Osteocyte (in vitro differentiated cells): ENCODE results near the gene ZFYVE21. TPM values are rescaled to one million over a fixed set of nuclear protein-coding genes. Genes with fewer than 3 reads are reported as not detected.

Source experiments
- DNase-seq: peaks from one replicate; pipeline ENCODE4 v3.0.0; 2021; ENCODE audit warnings: mixed read lengths; ENCODE audit not compliant: unreplicated experiment; ENCODE audit errors: extremely low spot score
- H3K27ac Mint-ChIP-seq: one replicate; pipeline ENCODE4 v1.8.0; 2021; ENCODE audit warnings: mild to moderate bottlenecking, mixed read lengths; ENCODE audit not compliant: unreplicated experiment
- H3K27me3 Mint-ChIP-seq: one replicate; pipeline ENCODE4 v1.8.0; 2021; ENCODE audit warnings: mixed read lengths; ENCODE audit not compliant: unreplicated experiment
- H3K36me3 Mint-ChIP-seq: one replicate; pipeline ENCODE4 v1.8.0; 2021; ENCODE audit warnings: mixed read lengths; ENCODE audit not compliant: unreplicated experiment
- H3K4me1 Mint-ChIP-seq: one replicate; pipeline ENCODE4 v1.8.0; 2021; ENCODE audit warnings: mixed read lengths; ENCODE audit not compliant: unreplicated experiment
- H3K4me3 Mint-ChIP-seq: one replicate; pipeline ENCODE4 v1.8.0; 2021; ENCODE audit warnings: mild to moderate bottlenecking, moderate library complexity, mixed read lengths; ENCODE audit not compliant: unreplicated experiment
- H3K9me3 Mint-ChIP-seq: one replicate; pipeline ENCODE4 v1.8.0; 2021; ENCODE audit warnings: mixed read lengths; ENCODE audit not compliant: unreplicated experiment
- total RNA-seq: library from RNA; stranded (reverse); gene quantifications from 2 replicates; pipeline ENCODE4 v1.2.1, GENCODE V29; 2021
- TF ChIP-seq, protein P1 (sequence below): fragments of 200-600 bp; sonication (generic); IDR thresholded peaks from 2 replicates; pipeline ENCODE4 v1.5.0; 2021; ENCODE audit warnings: antibody characterized with exemption, mild to moderate bottlenecking, moderate library complexity

Gene ZFYVE21
- total RNA-seq, 1 donor from 2014 or later: 52.9 TPM

DNA sequence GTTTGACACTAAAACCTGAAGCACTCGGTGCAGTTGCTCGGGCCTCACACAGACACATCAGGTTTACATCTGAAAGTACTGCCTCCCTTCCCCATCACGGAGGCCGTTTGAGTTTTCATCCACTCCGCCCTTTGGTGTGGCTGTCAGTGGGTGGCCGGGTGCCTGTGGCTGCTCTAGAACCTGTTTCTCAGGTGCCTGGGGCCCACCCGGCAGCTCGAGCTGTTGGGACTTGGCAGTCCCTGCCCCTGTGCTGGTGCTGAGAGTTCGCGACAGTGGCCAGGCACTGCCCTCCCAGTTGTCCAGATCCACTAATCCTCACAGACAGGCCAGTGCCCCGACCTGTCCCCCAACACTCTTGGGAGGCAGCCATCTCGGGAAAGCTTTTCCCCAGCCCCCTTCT, 22.7 kb upstream of the ZFYVE21 start:
- peaks cover 25% of the 10 kb centered on the region for H3K4me1 Mint-ChIP-seq

GRCh38 chr14:103693515-103693914, 22.1 kb upstream of the ZFYVE21 start:
- Mint-ChIP-seq H3K9me3 (no peaks in the 10 kb centered on the region), H3K36me3 (peaks cover 21% of the 10 kb centered on the region), H3K27ac (no peak overlapping the region), H3K27me3 (no peaks in the 10 kb centered on the region), H3K4me3 (no peak overlapping the region), H3K4me1 (peaks cover 25% of the 10 kb centered on the region)
- no peak for DNase-seq
- TF ChIP-seq, protein P1, sequence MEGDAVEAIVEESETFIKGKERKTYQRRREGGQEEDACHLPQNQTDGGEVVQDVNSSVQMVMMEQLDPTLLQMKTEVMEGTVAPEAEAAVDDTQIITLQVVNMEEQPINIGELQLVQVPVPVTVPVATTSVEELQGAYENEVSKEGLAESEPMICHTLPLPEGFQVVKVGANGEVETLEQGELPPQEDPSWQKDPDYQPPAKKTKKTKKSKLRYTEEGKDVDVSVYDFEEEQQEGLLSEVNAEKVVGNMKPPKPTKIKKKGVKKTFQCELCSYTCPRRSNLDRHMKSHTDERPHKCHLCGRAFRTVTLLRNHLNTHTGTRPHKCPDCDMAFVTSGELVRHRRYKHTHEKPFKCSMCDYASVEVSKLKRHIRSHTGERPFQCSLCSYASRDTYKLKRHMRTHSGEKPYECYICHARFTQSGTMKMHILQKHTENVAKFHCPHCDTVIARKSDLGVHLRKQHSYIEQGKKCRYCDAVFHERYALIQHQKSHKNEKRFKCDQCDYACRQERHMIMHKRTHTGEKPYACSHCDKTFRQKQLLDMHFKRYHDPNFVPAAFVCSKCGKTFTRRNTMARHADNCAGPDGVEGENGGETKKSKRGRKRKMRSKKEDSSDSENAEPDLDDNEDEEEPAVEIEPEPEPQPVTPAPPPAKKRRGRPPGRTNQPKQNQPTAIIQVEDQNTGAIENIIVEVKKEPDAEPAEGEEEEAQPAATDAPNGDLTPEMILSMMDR: no peak

More for the DNA sequence above, 22.7 kb upstream of the ZFYVE21 start:
- no peak for DNase-seq
- H3K27me3 Mint-ChIP-seq: no peaks in the 10 kb centered on the region
- H3K27ac Mint-ChIP-seq: no peak overlapping the region
- TF ChIP-seq, protein P1: no peak
- no peaks in the 10 kb centered on the region for H3K9me3 Mint-ChIP-seq
- H3K36me3 Mint-ChIP-seq: peaks cover 24% of the 10 kb centered on the region
- no peak overlapping the region for H3K4me3 Mint-ChIP-seq

GRCh38 chr14:103694572-103695026, 21.0 kb upstream of the ZFYVE21 start:
- no peak overlapping the region for H3K27ac Mint-ChIP-seq
- no peak overlapping the region for H3K4me3 Mint-ChIP-seq
- H3K9me3 Mint-ChIP-seq: no peaks in the 10 kb centered on the region
- no peaks in the 10 kb centered on the region for H3K27me3 Mint-ChIP-seq
- TF ChIP-seq, protein P1: no peak
- DNase-seq: no peak
- H3K4me1 Mint-ChIP-seq: peaks cover 23% of the 10 kb centered on the region
- H3K36me3 Mint-ChIP-seq: peaks cover 18% of the 10 kb centered on the region

DNA sequence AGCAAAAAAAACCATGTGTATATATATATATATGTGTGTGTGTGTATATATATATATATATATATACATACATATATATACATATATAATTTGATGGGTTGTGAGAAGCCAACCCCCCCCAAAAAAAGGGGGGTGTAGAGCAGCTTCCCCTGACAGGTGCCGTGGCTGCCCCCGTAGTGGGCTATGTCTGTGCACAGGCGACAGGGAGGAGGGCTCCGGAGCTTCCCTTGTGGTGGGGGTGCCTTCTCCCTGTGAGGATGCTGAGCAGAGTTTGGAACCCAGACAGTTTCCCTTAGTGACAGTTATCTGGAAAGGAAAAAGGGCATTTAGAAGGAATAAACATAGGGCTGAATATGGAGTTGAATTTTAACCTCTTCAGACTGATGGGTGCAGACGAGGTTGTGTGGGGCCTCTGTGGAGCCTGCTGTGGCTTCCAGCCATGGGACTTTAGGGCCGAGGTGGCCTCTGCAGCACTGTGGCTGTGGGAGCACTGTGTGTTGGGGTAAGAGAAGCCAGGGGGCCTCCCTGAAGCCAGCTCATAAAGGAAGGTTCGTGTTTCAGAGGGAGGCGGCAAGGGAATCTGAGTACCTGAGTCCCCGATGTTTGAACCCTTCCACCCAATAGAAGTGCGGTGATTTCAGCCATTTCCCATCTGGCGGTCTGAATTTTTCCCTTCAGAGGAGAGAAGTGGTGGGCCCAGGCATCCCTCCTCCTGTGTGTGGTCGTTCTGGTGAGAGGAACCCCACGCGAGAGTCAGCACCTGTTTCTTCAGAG, 20.1 kb upstream of the ZFYVE21 start:
- Mint-ChIP-seq H3K27ac (peak overlapping the region; percentile 75), H3K36me3 (peaks cover 17% of the 10 kb centered on the region), H3K4me1 (peaks cover 23% of the 10 kb centered on the region), H3K4me3 (no peak overlapping the region), H3K27me3 (no peaks in the 10 kb centered on the region), H3K9me3 (no peaks in the 10 kb centered on the region)
- no peak for DNase-seq
- TF ChIP-seq, protein P1: no peak

DNA sequence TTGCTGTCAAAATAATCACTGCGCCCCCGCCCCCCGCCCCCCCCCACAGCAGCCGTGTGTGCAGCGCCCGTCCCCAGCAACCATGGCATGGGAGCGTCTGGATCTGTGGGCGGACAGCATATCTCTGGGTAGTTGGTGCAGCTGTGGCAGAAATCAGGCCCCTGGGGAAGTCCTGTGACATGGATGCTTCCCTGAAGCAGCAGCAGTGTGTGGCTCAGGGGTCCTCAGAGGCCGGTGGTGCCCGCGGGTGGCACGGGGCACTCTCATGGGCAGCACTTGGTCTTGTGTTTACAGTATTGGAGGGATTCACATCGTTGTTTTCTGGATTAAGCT, 19.6 kb upstream of the ZFYVE21 start:
- no peak for DNase-seq
- H3K27ac Mint-ChIP-seq: peak overlapping the region; percentile 75
- H3K9me3 Mint-ChIP-seq: no peaks in the 10 kb centered on the region
- H3K4me3 Mint-ChIP-seq: no peak overlapping the region
- TF ChIP-seq, protein P1: no peak
- H3K27me3 Mint-ChIP-seq: no peaks in the 10 kb centered on the region
- peaks cover 23% of the 10 kb centered on the region for H3K4me1 Mint-ChIP-seq
- peaks cover 17% of the 10 kb centered on the region for H3K36me3 Mint-ChIP-seq
